Measurements from ENCODE around the gene KRTAP4-3. TPM values are rescaled to one million over a fixed set of nuclear protein-coding genes. Genes with fewer than 3 reads are reported as not detected.

KRTAP4-3 gene
- total RNA-seq, 1 experiment from 2014 or later, result not detected

DNA sequence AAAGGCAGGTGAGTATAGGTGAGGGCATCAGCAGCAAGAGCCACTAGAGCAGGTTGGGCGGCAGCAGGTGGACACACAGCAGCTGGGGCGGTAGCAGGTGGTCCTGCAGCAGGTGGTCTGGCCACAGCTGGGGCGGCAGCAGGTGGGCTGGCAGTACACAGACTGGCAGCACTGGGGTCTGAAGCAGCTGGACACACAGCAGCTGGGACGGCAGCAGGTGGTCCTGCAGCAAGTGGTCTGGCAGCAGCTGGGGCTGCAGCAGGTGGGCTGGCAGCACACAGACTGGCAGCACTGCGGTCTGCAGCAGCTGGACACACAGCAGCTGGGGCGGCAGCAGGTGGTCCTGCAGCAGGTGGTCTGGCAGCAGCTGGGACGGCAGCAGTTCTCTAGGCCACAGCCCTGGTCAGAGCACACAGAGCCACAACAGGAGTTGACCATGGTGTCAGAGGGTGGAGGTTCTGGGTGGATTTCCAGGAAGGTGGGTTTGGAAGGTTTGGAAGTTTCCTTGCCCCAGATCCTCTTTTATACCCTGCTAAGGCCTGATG lies 9.8 kb upstream of the KRTAP4-3 start, which contains the start of gene KRTAP4-2:
Gene KRTAP4-2 (minus strand): TSS at position 495 of the 545 bp plus-strand sequence. CDS start 57 bp downstream, at position 438.
- Histone ChIP-seq H3K4me2 (no peak within 1 kb of the TSS), H3F3A (ENCODE audit: insufficient read depth, low read depth) (no peaks in the 10 kb centered on the region), H3K4me1 (replicated peaks; ENCODE audit: insufficient read depth) (no peaks in the 10 kb centered on the region), H3K79me2 (ENCODE audit: low read depth) (no peaks in the 10 kb centered on the region), H3K27ac (no peak within 1 kb of the TSS), H3K27me3 (ENCODE audit: insufficient read depth, low read depth) (no peaks in the 10 kb centered on the region), H3K9me3 (ENCODE audit: insufficient read depth, low read depth) (no peaks in the 10 kb centered on the region), H3K9me2 (ENCODE audit: insufficient read depth) (no peaks in the 10 kb centered on the region), H4K20me1 (ENCODE audit: insufficient read depth) (no peaks in the 10 kb centered on the region), H2AFZ (no peak within 1 kb of the TSS), H3K36me3 (ENCODE audit: low read depth) (no peaks in the 10 kb centered on the region), H3K4me3 (no peak within 1 kb of the TSS)
- ChIA-PET CTCF (no interaction called here), POLR2A (ENCODE audit: unreplicated experiment) (interaction anchor here (0.7 kb wide), 1 partner anchor 154 kb away, joined by 3 read pairs; no protein-coding TSS in a partner anchor)
- BruUV-seq (replicated peaks), result no TSS peak
- DNase-seq, result no peak
- TF ChIP-seq, protein P1, sequence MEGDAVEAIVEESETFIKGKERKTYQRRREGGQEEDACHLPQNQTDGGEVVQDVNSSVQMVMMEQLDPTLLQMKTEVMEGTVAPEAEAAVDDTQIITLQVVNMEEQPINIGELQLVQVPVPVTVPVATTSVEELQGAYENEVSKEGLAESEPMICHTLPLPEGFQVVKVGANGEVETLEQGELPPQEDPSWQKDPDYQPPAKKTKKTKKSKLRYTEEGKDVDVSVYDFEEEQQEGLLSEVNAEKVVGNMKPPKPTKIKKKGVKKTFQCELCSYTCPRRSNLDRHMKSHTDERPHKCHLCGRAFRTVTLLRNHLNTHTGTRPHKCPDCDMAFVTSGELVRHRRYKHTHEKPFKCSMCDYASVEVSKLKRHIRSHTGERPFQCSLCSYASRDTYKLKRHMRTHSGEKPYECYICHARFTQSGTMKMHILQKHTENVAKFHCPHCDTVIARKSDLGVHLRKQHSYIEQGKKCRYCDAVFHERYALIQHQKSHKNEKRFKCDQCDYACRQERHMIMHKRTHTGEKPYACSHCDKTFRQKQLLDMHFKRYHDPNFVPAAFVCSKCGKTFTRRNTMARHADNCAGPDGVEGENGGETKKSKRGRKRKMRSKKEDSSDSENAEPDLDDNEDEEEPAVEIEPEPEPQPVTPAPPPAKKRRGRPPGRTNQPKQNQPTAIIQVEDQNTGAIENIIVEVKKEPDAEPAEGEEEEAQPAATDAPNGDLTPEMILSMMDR (conservative IDR thresholded peaks at IDR 0.05), result no peak
- no peak for TF ChIP-seq EZH2 (IDR thresholded peaks at IDR 0.05; ENCODE audit: low read depth)
- intact Hi-C loops (cut with micrococcal nuclease; ENCODE audit: unreplicated experiment), result no loop called here

- no peak for DNase-seq
- Histone ChIP-seq H3K79me2 (ENCODE audit: low read depth) (no peaks in the 10 kb centered on the region), H3F3A (ENCODE audit: insufficient read depth, low read depth) (no peaks in the 10 kb centered on the region), H3K9me3 (ENCODE audit: insufficient read depth, low read depth) (no peaks in the 10 kb centered on the region), H4K20me1 (ENCODE audit: insufficient read depth) (no peaks in the 10 kb centered on the region), H3K36me3 (ENCODE audit: low read depth) (no peaks in the 10 kb centered on the region), H3K4me3 (no peak overlapping the region), H3K27ac (no peak overlapping the region), H3K4me2 (no peak overlapping the region), H3K4me1 (replicated peaks; ENCODE audit: insufficient read depth) (no peaks in the 10 kb centered on the region), H3K27me3 (ENCODE audit: insufficient read depth, low read depth) (no peaks in the 10 kb centered on the region), H3K9me2 (ENCODE audit: insufficient read depth) (no peaks in the 10 kb centered on the region), H2AFZ (no peak overlapping the region)
- POLR2A ChIA-PET (ENCODE audit: unreplicated experiment), result interaction anchor here (0.7 kb wide), 1 partner anchor 155 kb away, joined by 3 read pairs; no protein-coding TSS in a partner anchor
- no TSS peak for BruUV-seq (replicated peaks)
- CTCF ChIA-PET, result no interaction called here
- TF ChIP-seq, protein P1 (conservative IDR thresholded peaks at IDR 0.05), result no peak
- no peak for TF ChIP-seq EZH2 (IDR thresholded peaks at IDR 0.05; ENCODE audit: low read depth)
- intact Hi-C loops (cut with micrococcal nuclease; ENCODE audit: unreplicated experiment), result no loop called here
Measured at GRCh38 chr17:41176744-41177387, 8.8 kb upstream of the KRTAP4-3 start.

DNA sequence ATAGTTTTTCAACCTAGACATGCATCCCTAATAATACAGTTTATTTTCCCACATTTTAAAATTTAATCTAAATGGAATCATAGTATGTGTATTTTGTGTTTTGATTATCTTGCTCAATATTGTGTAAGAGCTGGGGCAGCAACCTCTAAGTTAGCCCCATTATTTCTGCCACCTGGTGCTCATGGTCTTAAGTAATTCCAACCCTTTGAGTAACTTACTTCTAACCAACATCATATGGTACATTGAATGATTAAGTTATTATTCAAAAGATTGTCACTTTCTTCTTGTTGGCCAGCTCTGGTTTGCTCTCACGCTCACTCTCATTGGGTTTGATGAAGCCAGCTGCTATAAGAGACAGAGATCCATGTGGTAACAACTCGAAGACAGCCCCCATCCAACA lies 3.9 kb upstream of the KRTAP4-3 start:
- Histone ChIP-seq H3K9me2 (ENCODE audit: insufficient read depth) (no peaks in the 10 kb centered on the region), H3K4me2 (no peak overlapping the region), H3K27me3 (ENCODE audit: insufficient read depth, low read depth) (no peaks in the 10 kb centered on the region), H4K20me1 (ENCODE audit: insufficient read depth) (no peaks in the 10 kb centered on the region), H3K9me3 (ENCODE audit: insufficient read depth, low read depth) (0 out of 2 replicates have a peak, but pooled peaks cover 4% of the 10 kb centered on the region), H3F3A (ENCODE audit: insufficient read depth, low read depth) (no peaks in the 10 kb centered on the region), H2AFZ (no peak overlapping the region), H3K4me1 (replicated peaks; ENCODE audit: insufficient read depth) (no peaks in the 10 kb centered on the region), H3K79me2 (ENCODE audit: low read depth) (no peaks in the 10 kb centered on the region), H3K27ac (no peak overlapping the region), H3K4me3 (no peak overlapping the region), H3K36me3 (ENCODE audit: low read depth) (no peaks in the 10 kb centered on the region)
- intact Hi-C loops (cut with micrococcal nuclease; ENCODE audit: unreplicated experiment), result no loop called here
- DNase-seq, result no peak
- no TSS peak for BruUV-seq (replicated peaks)
- TF ChIP-seq, protein P1 (conservative IDR thresholded peaks at IDR 0.05), result no peak
- no peak for TF ChIP-seq EZH2 (IDR thresholded peaks at IDR 0.05; ENCODE audit: low read depth)
- CTCF ChIA-PET, result no interaction called here
- POLR2A ChIA-PET (ENCODE audit: unreplicated experiment), result no interaction called here
